ENCODE measurements around the gene LDLRAD3. TPM values are rescaled to one million over a fixed set of nuclear protein-coding genes. Genes with fewer than 3 reads are reported as not detected.

Gene LDLRAD3
- total RNA-seq, 1 donor from 2014 or later, result 39.1 TPM

DNA sequence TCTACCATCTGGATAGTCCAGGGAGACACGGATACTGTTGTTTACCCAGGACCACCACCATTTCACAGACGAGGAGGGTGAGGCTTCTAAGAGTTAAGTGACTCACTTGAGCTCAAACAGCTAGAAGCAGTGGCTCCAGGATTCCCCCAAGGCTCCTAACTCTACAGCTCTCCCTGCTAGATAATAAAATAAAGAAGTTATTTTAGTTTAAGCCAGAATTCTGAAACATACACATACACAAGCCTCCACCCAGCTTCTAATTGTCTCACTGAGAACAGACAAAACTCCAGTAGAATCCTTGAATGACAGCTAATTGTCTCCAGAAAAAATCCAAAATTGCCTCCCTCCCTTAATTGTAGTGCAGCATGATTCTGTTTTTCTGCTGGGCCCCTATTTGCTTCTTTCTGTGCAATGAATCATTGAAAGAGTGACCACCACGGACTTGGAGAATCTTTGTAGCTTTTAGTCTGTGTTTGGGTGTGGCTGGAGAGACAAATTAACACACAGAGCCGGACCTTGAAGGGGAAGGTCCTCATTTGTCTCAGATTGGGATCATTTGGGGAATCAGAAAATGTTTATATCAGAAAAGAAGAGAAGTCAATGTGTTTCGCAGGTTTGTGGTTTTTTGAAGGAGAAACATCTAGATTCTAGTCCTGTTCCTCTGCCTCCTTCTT lies 280.5 kb downstream of the LDLRAD3 start:
- Mint-ChIP-seq H3K9me3 (peaks cover 20% of the 10 kb centered on the region), H3K4me1 (peaks cover 27% of the 10 kb centered on the region), H3K4me3 (no peak overlapping the region), H3K27ac (no peak overlapping the region), H3K36me3 (peaks cover 30% of the 10 kb centered on the region), H3K27me3 (ENCODE audit: low read depth) (no peaks in the 10 kb centered on the region)
- no peak for DNase-seq (ENCODE audit: low spot score in 2 of 2, unreplicated experiment in 2 of 2)
- TF ChIP-seq, protein P1, sequence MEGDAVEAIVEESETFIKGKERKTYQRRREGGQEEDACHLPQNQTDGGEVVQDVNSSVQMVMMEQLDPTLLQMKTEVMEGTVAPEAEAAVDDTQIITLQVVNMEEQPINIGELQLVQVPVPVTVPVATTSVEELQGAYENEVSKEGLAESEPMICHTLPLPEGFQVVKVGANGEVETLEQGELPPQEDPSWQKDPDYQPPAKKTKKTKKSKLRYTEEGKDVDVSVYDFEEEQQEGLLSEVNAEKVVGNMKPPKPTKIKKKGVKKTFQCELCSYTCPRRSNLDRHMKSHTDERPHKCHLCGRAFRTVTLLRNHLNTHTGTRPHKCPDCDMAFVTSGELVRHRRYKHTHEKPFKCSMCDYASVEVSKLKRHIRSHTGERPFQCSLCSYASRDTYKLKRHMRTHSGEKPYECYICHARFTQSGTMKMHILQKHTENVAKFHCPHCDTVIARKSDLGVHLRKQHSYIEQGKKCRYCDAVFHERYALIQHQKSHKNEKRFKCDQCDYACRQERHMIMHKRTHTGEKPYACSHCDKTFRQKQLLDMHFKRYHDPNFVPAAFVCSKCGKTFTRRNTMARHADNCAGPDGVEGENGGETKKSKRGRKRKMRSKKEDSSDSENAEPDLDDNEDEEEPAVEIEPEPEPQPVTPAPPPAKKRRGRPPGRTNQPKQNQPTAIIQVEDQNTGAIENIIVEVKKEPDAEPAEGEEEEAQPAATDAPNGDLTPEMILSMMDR (IDR thresholded peaks at IDR 0.05; ENCODE audit: unreplicated experiment), result no peak

GRCh38 chr11:36227044-36227443 lies 283.2 kb downstream of the LDLRAD3 start:
- TF ChIP-seq, protein P1 (IDR thresholded peaks at IDR 0.05; ENCODE audit: unreplicated experiment), result no peak
- Mint-ChIP-seq H3K4me3 (no peak overlapping the region), H3K27me3 (ENCODE audit: low read depth) (no peaks in the 10 kb centered on the region), H3K4me1 (peaks cover 54% of the 10 kb centered on the region), H3K9me3 (peaks cover 7% of the 10 kb centered on the region), H3K27ac (no peak overlapping the region), H3K36me3 (peaks cover 20% of the 10 kb centered on the region)
- DNase-seq (ENCODE audit: low spot score in 2 of 2, unreplicated experiment in 2 of 2), result no peak

DNA sequence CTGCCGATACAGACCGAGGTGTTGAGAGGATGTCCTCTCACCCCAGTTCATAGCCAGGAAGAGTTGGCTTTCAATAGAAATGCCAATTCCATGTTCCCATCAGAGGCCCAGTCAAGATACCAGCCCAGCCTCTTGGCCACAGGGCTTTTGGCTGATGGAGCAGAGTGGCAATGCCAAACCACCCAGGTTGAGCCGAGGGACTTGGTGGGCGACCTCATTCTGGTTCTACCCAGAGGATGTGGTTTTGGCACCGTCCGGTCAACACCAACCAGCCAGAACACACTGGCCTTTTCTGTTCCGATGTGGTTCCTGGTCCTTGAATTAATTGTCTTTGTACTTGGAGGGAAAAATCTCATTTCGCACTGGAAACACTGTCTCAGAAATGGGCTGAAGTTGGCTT lies 284.8 kb downstream of the LDLRAD3 start:
- Mint-ChIP-seq H3K27ac (no peak overlapping the region), H3K4me3 (no peak overlapping the region), H3K27me3 (ENCODE audit: low read depth) (no peaks in the 10 kb centered on the region), H3K9me3 (peaks cover 7% of the 10 kb centered on the region), H3K36me3 (peaks cover 20% of the 10 kb centered on the region), H3K4me1 (peaks cover 52% of the 10 kb centered on the region)
- no peak for DNase-seq (ENCODE audit: low spot score in 2 of 2, unreplicated experiment in 2 of 2)
- TF ChIP-seq, protein P1 (IDR thresholded peaks at IDR 0.05; ENCODE audit: unreplicated experiment), result no peak

- Mint-ChIP-seq H3K27ac (peak overlapping the region; percentile 81), H3K4me1 (peaks cover 51% of the 10 kb centered on the region)
- TF ChIP-seq, protein P1 (IDR thresholded peaks at IDR 0.05; ENCODE audit: unreplicated experiment), result no peak
These were observed 285.3 kb downstream of the LDLRAD3 start for GRCh38 chr11:36229091-36229705.

DNA sequence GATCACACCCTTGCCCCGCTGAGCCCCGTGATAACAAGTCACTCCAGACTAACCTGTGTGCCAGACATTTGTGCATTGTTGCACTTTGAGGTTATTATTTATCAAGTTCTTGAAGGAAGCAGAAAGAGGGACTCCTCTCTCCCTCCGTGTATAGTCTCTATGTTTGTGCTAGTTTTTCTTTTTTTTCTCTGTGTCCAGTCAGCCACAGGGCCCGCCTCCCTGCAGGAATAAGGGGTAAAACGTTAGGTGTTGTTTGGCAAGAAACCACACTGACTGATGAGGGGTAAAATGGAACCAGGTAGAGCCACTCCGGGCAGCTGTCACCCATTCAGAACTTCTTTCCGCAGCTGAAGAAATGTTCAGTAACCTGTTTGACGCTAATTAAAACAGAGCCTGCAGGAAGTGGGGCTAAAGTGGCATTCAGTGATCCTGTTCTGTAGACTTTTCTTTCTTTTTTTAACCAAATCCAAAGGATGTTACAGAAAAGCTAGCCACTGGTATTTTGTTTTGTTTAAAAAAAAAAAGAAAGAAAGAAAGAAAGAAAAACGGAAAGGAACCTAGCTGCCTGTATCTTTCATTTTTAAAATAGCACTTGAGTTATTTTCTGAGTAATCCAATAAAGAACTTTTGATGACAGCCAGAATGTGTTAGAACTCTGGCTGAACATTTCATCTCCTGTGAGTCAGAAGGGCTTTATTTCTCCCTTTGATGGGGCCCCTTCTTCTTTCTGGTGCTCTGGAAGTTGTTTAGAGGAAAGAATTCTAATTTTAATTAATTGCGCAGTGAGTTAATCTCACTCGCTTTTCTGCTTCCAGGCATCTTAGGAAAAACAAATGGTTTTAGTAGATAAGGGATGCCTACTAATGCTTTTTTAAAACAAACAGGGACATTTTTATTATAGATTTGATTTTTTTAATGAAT lies 287.2 kb downstream of the LDLRAD3 start:
- peak overlapping the region; percentile 42 for H3K4me3 Mint-ChIP-seq
- H3K9me3 Mint-ChIP-seq, result peaks cover 7% of the 10 kb centered on the region
- peaks cover 20% of the 10 kb centered on the region for H3K36me3 Mint-ChIP-seq
- peaks cover 49% of the 10 kb centered on the region for H3K4me1 Mint-ChIP-seq
- peak overlapping the region; percentile 91 for H3K27ac Mint-ChIP-seq
- H3K27me3 Mint-ChIP-seq (ENCODE audit: low read depth), result no peaks in the 10 kb centered on the region
- TF ChIP-seq, protein P1 (IDR thresholded peaks at IDR 0.05; ENCODE audit: unreplicated experiment), result no peak
- DNase-seq (ENCODE audit: low spot score in 2 of 2, unreplicated experiment in 2 of 2), result no peak

More at GRCh38 chr11:36229091-36229705, 285.3 kb downstream of the LDLRAD3 start:
- no peak overlapping the region for H3K4me3 Mint-ChIP-seq
- H3K9me3 Mint-ChIP-seq, result peaks cover 7% of the 10 kb centered on the region
- DNase-seq (ENCODE audit: low spot score in 2 of 2, unreplicated experiment in 2 of 2), result no peak
- H3K27me3 Mint-ChIP-seq (ENCODE audit: low read depth), result no peaks in the 10 kb centered on the region
- peaks cover 20% of the 10 kb centered on the region for H3K36me3 Mint-ChIP-seq
